Measurements from ENCODE around the gene ZNF512B.

The ZNF512B gene

GRCh38 chr20:63978319-63979228, 8.8 kb upstream of the ZNF512B start (continued):
- TF ChIP-seq GFI1B (tag by site-specific recombination; IDR thresholded peaks at IDR 0.05) (no peak), ZNF221 (tag by site-specific recombination; IDR thresholded peaks at IDR 0.05; ENCODE audit: borderline replicate concordance) (no peak), ZNF549 (tag by site-specific recombination; IDR thresholded peaks at IDR 0.05) (no peak), KLF8 (tag by site-specific recombination; IDR thresholded peaks at IDR 0.05) (peak; percentile 72; the same call in 1 of the 2 replicates), ZNF76 (tag by site-specific recombination; IDR thresholded peaks at IDR 0.05; ENCODE audit: borderline replicate concordance, low read depth) (0 out of 2 replicates have a peak, but pooled peaks have one; percentile 45), SALL2 (tag by site-specific recombination; IDR thresholded peaks at IDR 0.05; ENCODE audit: borderline replicate concordance) (no peak), ZNF701 (tag by site-specific recombination; IDR thresholded peaks at IDR 0.05) (no peak), ZNF521 (tag by site-specific recombination; IDR thresholded peaks at IDR 0.05) (no peak), ZNF449 (tag by site-specific recombination; IDR thresholded peaks at IDR 0.05) (peak; percentile 93), ZNF639 (tag by site-specific recombination; IDR thresholded peaks at IDR 0.05) (no peak), ZNF600 (tag by site-specific recombination; IDR thresholded peaks at IDR 0.05) (peak; percentile 48; the same call in 1 of the 2 replicates), ZNF548 (tag by site-specific recombination; IDR thresholded peaks at IDR 0.05) (no peak), ZNF530 (tag by site-specific recombination; IDR thresholded peaks at IDR 0.05; ENCODE audit: low read depth) (no peak), REPIN1 (tag by site-specific recombination; IDR thresholded peaks at IDR 0.05; ENCODE audit: low read depth) (no peak), ZNF248 (tag by site-specific recombination; IDR thresholded peaks at IDR 0.05) (no peak), TCF7L2 (IDR thresholded peaks at IDR 0.05; ENCODE audit: borderline replicate concordance, low read depth, low read length) (no peak), ZNF48 (tag by site-specific recombination; IDR thresholded peaks at IDR 0.05) (no peak), ZNF311 (tag by site-specific recombination; IDR thresholded peaks at IDR 0.05; ENCODE audit: borderline replicate concordance) (no peak), ZNF23 (tag by site-specific recombination; IDR thresholded peaks at IDR 0.05; ENCODE audit: borderline replicate concordance) (no peak), PRDM1 (tag by site-specific recombination; IDR thresholded peaks at IDR 0.05) (no peak), ZNF24 (tag by site-specific recombination; IDR thresholded peaks at IDR 0.05) (no peak), ZSCAN23 (tag by site-specific recombination; IDR thresholded peaks at IDR 0.05) (no peak), HOXD13 (CRISPR knock-in tag; IDR thresholded peaks at IDR 0.05; ENCODE audit: borderline replicate concordance) (no peak), ZNF624 (tag by site-specific recombination; IDR thresholded peaks at IDR 0.05) (no peak)
- TF ChIP-seq, protein P1, sequence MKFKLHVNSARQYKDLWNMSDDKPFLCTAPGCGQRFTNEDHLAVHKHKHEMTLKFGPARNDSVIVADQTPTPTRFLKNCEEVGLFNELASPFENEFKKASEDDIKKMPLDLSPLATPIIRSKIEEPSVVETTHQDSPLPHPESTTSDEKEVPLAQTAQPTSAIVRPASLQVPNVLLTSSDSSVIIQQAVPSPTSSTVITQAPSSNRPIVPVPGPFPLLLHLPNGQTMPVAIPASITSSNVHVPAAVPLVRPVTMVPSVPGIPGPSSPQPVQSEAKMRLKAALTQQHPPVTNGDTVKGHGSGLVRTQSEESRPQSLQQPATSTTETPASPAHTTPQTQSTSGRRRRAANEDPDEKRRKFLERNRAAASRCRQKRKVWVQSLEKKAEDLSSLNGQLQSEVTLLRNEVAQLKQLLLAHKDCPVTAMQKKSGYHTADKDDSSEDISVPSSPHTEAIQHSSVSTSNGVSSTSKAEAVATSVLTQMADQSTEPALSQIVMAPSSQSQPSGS (tag by site-specific recombination; IDR thresholded peaks at IDR 0.05; ENCODE audit: low read depth): no peak
- TF ChIP-seq, protein P2, sequence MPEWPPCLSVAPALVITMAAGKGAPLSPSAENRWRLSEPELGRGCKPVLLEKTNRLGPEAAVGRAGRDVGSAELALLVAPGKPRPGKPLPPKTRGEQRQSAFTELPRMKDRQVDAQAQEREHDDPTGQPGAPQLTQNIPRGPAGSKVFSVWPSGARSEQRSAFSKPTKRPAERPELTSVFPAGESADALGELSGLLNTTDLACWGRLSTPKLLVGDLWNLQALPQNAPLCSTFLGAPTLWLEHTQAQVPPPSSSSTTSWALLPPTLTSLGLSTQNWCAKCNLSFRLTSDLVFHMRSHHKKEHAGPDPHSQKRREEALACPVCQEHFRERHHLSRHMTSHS (tag by site-specific recombination; IDR thresholded peaks at IDR 0.05): no peak
- TF ChIP-seq, protein P3, sequence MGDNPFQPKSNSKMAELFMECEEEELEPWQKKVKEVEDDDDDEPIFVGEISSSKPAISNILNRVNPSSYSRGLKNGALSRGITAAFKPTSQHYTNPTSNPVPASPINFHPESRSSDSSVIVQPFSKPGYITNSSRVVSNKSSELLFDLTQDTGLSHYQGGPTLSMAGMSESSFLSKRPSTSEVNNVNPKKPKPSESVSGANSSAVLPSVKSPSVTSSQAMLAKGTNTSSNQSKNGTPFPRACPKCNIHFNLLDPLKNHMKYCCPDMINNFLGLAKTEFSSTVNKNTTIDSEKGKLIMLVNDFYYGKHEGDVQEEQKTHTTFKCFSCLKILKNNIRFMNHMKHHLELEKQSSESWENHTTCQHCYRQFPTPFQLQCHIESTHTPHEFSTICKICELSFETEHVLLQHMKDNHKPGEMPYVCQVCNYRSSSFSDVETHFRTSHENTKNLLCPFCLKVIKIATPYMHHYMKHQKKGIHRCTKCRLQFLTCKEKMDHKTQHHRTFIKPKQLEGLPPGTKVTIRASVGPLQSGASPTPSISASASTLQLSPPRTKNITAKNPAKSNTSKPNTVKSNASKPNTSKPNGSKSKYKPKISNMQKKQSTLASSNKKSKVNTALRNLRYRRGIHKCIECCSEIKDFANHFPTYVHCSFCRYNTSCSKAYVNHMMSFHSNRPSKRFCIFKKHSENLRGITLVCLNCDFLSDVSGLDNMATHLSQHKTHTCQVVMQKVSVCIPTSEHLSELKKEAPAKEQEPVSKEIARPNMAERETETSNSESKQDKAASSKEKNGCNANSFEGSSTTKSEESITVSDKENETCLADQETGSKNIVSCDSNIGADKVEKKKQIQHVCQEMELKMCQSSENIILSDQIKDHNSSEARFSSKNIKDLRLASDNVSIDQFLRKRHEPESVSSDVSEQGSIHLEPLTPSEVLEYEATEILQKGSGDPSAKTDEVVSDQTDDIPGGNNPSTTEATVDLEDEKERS (tag by site-specific recombination; IDR thresholded peaks at IDR 0.05): no peak
- TF ChIP-seq, protein P4, sequence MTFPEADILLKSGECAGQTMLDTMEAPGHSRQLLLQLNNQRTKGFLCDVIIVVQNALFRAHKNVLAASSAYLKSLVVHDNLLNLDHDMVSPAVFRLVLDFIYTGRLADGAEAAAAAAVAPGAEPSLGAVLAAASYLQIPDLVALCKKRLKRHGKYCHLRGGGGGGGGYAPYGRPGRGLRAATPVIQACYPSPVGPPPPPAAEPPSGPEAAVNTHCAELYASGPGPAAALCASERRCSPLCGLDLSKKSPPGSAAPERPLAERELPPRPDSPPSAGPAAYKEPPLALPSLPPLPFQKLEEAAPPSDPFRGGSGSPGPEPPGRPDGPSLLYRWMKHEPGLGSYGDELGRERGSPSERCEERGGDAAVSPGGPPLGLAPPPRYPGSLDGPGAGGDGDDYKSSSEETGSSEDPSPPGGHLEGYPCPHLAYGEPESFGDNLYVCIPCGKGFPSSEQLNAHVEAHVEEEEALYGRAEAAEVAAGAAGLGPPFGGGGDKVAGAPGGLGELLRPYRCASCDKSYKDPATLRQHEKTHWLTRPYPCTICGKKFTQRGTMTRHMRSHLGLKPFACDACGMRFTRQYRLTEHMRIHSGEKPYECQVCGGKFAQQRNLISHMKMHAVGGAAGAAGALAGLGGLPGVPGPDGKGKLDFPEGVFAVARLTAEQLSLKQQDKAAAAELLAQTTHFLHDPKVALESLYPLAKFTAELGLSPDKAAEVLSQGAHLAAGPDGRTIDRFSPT (tag by site-specific recombination; IDR thresholded peaks at IDR 0.05): 0 out of 2 replicates have a peak, but pooled peaks have one; percentile 50

Data from HEK293 (cell line).